ENCODE results near the gene FOXO3. TPM values are rescaled to one million over a fixed set of nuclear protein-coding genes. Genes with fewer than 3 reads are reported as not detected.

Gene FOXO3
- total and polyA plus RNA-seq, 2 donors (not counting 3 experiments of a cell fraction or from before 2014, with no cell fraction given) = 14.4 to 16.9 TPM

DNA sequence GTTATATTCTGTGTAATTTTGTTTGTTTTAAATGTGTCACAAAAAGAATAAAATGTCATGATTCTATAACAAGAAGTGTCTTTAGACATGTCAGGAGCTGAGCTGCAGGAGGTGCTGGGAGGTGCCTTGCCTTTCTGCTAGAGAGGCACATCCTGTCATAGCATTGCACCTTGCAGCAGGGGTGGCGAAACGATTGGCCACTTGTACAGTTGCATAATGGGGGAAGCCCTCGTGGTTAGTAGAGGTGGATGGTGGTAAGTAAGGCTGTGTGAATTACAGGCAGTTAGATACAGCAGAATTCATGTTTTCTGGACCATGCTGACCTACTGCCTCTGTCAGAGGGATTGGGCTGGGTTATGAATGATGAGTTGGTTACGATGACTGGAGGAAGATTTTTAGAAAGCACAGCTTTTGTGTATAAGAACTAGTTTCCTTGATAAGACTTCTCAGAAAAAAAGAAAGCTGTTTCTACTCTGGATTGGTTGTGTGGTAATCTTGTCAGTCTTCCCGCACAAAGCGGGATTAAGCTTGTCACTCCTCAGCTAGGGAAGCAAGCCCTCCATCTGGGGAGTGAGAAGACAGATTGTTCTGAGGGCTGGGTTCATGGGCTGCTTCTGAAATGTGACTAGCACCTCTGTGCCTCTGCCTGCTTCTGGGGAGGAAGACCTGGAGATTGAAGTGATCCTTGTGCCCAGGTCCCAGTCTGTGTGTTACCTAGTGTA is 74.9 kb downstream of the FOXO3 start:
- ChIA-PET POLR2A (no interaction called here), CTCF (no interaction called here)
- Histone ChIP-seq H3K36me3 (ENCODE audit: control insufficient read depth in 2 of 2, extremely low read depth in 1 of 2, insufficient read depth in 2 of 2, low read length in 2 of 2) (no peaks in the 10 kb centered on the region), H3K9me1 (replicated peaks; ENCODE audit: control insufficient read depth, extremely low read depth, insufficient read depth, low read length) (no peaks in the 10 kb centered on the region), H3K4me3 (replicated peaks in 1 of 3; ENCODE audit: insufficient read depth in 1 of 3, low read depth in 1 of 3, low read length in 3 of 3) (no peak overlapping the region), H3K4me1 (ENCODE audit: control insufficient read depth, extremely low read depth, insufficient read depth, low read length) (peaks cover 3% of the 10 kb centered on the region), H3K79me2 (ENCODE audit: control insufficient read depth, insufficient read depth, low read length) (no peaks in the 10 kb centered on the region), H3K4me2 (ENCODE audit: insufficient read depth, low read length) (no peak overlapping the region), H2AFZ (ENCODE audit: low read depth, low read length) (no peak overlapping the region), H3K9me3 (replicated peaks; ENCODE audit: control insufficient read depth, insufficient read depth, low read length) (no peaks in the 10 kb centered on the region), H3K9ac (replicated peaks; ENCODE audit: extremely low read depth, insufficient read depth, low read length) (no peak overlapping the region), H3K27me3 (ENCODE audit: control insufficient read depth in 2 of 2, insufficient read depth in 2 of 2, low read length in 2 of 2) (no peaks in the 10 kb centered on the region), H4K20me1 (replicated peaks; ENCODE audit: control insufficient read depth, extremely low read depth, insufficient read depth, low read length) (no peaks in the 10 kb centered on the region), H3K27ac (ENCODE audit: insufficient read depth, low read depth, low read length) (no peak overlapping the region)
- TF ChIP-seq, protein P1, sequence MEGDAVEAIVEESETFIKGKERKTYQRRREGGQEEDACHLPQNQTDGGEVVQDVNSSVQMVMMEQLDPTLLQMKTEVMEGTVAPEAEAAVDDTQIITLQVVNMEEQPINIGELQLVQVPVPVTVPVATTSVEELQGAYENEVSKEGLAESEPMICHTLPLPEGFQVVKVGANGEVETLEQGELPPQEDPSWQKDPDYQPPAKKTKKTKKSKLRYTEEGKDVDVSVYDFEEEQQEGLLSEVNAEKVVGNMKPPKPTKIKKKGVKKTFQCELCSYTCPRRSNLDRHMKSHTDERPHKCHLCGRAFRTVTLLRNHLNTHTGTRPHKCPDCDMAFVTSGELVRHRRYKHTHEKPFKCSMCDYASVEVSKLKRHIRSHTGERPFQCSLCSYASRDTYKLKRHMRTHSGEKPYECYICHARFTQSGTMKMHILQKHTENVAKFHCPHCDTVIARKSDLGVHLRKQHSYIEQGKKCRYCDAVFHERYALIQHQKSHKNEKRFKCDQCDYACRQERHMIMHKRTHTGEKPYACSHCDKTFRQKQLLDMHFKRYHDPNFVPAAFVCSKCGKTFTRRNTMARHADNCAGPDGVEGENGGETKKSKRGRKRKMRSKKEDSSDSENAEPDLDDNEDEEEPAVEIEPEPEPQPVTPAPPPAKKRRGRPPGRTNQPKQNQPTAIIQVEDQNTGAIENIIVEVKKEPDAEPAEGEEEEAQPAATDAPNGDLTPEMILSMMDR (IDR thresholded peaks at IDR 0.05; ENCODE audit: extremely low read depth in 1 of 2, insufficient read depth in 1 of 2, low read depth in 1 of 2, low read length in 2 of 2) = no peak
- TF ChIP-seq GATA2 (IDR thresholded peaks at IDR 0.05; ENCODE audit: insufficient read depth, insufficient read length, low read depth, low read length) (no peak), FOS (IDR thresholded peaks at IDR 0.05; ENCODE audit: borderline replicate concordance, insufficient read depth, low read length) (no peak), MYC (IDR thresholded peaks at IDR 0.05; ENCODE audit: low read depth, low read length) (no peak), EZH2 (IDR thresholded peaks at IDR 0.05; ENCODE audit: borderline replicate concordance, low read depth, low read length, severe bottlenecking) (no peak), POLR2A (IDR thresholded peaks at IDR 0.05; ENCODE audit: low read depth, low read length) (no peak), JUN (IDR thresholded peaks at IDR 0.05; ENCODE audit: borderline replicate concordance, insufficient read depth, insufficient read length, low read depth) (no peak), POLR2AphosphoS5 (IDR thresholded peaks at IDR 0.05; ENCODE audit: insufficient read depth, low read depth, low read length) (no peak)
- TF ChIP-seq, protein P2, sequence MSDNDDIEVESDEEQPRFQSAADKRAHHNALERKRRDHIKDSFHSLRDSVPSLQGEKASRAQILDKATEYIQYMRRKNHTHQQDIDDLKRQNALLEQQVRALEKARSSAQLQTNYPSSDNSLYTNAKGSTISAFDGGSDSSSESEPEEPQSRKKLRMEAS (IDR thresholded peaks at IDR 0.05; ENCODE audit: insufficient read depth, insufficient read length) = no peak
- dilution Hi-C loops (cut with MboI; ENCODE audit: extremely low pct_ligation_motif_present, low sequenced_read_pairs) = no loop called here
- BruUV-seq (replicated peaks) = no TSS peak
- FAIRE-seq (no peak), DNase-seq (ENCODE audit: low read depth, low spot score) (no peak)
- intact Hi-C loops (cut with micrococcal nuclease) = no loop called here
